Neural cell (in vitro differentiated cells): ENCODE measurements around the gene SNRNP200.
A peak's percentile ranks its signal among the peaks of the same experiment; 100 is the strongest.

Source experiments
- CTCF ChIP-seq: fragments of 450-650 bp; IDR thresholded peaks from 2 replicates; pipeline ENCODE4 v1.5.1; 2014; ENCODE audit warnings: antibody characterized with exemption, mild to moderate bottlenecking, moderate library complexity; ENCODE audit not compliant: poor library complexity, severe bottlenecking
- EZH2 ChIP-seq: fragments of 200-600, 300-800 bp; shearing (Covaris generic), sonication (generic); IDR thresholded peaks from 2 replicates; pipeline ENCODE4 v1.6.1; 2014; ENCODE audit warnings: antibody characterized with exemption, low read length, borderline replicate concordance, mild to moderate bottlenecking; ENCODE audit not compliant: insufficient read depth, poor library complexity, severe bottlenecking
- POLR2AphosphoS5 ChIP-seq: IDR thresholded peaks from 2 replicates; pipeline ENCODE4 v1.6.1; 2012
- SMC3 ChIP-seq: fragments of 450-650 bp; conservative IDR thresholded peaks from 2 replicates; pipeline ENCODE4 v1.6.1; 2014; ENCODE audit warnings: antibody characterized with exemption, mild to moderate bottlenecking, moderate library complexity; ENCODE audit not compliant: poor library complexity
- TAF1 ChIP-seq: IDR thresholded peaks from 2 replicates; pipeline ENCODE4 v1.6.1; 2012; ENCODE audit warnings: low read depth

GRCh38 chr2:96305091-96305978, at the start of gene SNRNP200:
- TF ChIP-seq CTCF (no peak), POLR2AphosphoS5 (peak; percentile 96), EZH2 (no peak), SMC3 (peak; percentile 61), TAF1 (no peak)
